PC-9 (cell line): ENCODE measurements around the gene MYO5A. TPM values are rescaled to one million over a fixed set of nuclear protein-coding genes. Genes with fewer than 3 reads are reported as not detected.

Source experiments
- BruUV-seq: library from RNA; stranded (reverse); fragments of 400-500 nt; replicated peaks from 2 replicates; lab custom pipeline; 2021; lab: Mats Ljungman, UMichigan
- CTCF ChIA-PET: fragments of 300-600 bp; sonication (Branson Sonifier 250); formaldehyde crosslinking; loops from one replicate; lab custom pipeline; 2022; ENCODE audit warnings: antibody characterized with exemption; lab: Charles Lee
- POLR2A ChIA-PET: fragments of 300-600 bp; sonication (Branson Sonifier 250); formaldehyde crosslinking; loops from one replicate; lab custom pipeline; 2022; ENCODE audit warnings: antibody characterized with exemption; ENCODE audit not compliant: unreplicated experiment; lab: Charles Lee
- DNase-seq, 2 experiments: peaks; one replicate each; pipeline versions ENCODE4 v3.0.0 to v3.0.0-alpha.2; 2015 to 2022; ENCODE audit warnings: mixed read lengths in 1 of 2
- H2AFZ ChIP-seq: fragments of 200-600 bp; sonication (generic); 2 replicates; pipeline ENCODE4 v1.8.1; 2017; ENCODE audit warnings: antibody characterized with exemption
- H3F3A ChIP-seq: fragments of 200-600 bp; sonication (generic); 2 replicates; pipeline ENCODE4 v1.8.1; 2017; ENCODE audit warnings: antibody characterized with exemption, mild to moderate bottlenecking, low read depth; ENCODE audit not compliant: insufficient read depth
- H3K27ac ChIP-seq: fragments of 200-600 bp; sonication (generic); 2 replicates; pipeline ENCODE4 v1.6.1; 2016; ENCODE audit warnings: mixed run types
- H3K27me3 ChIP-seq: fragments of 200-600 bp; sonication (generic); 2 replicates; pipeline ENCODE4 v1.6.1; 2016; ENCODE audit warnings: low read depth, mixed run types; ENCODE audit not compliant: insufficient read depth
- H3K36me3 ChIP-seq: fragments of 200-600 bp; sonication (generic); 2 replicates; pipeline ENCODE4 v1.6.1; 2016; ENCODE audit warnings: low read depth, mixed run types
- H3K4me1 ChIP-seq: fragments of 200-600 bp; sonication (generic); replicated peaks from 2 replicates; pipeline ENCODE4 v1.6.1; 2016; ENCODE audit warnings: mixed run types; ENCODE audit not compliant: insufficient read depth
- H3K4me2 ChIP-seq: fragments of 200-600 bp; sonication (generic); 2 replicates; pipeline ENCODE4 v1.6.1; 2017; ENCODE audit warnings: mixed run types
- H3K4me3 ChIP-seq: fragments of 200-600 bp; sonication (generic); 2 replicates; pipeline ENCODE4 v1.6.1; 2016; ENCODE audit warnings: mixed run types
- H3K79me2 ChIP-seq: fragments of 200-600 bp; sonication (generic); 2 replicates; pipeline ENCODE4 v1.6.1; 2017; ENCODE audit warnings: low read depth, mixed run types
- H3K9me2 ChIP-seq: fragments of 200-600 bp; sonication (generic); 2 replicates; pipeline ENCODE4 v1.8.1; 2017; ENCODE audit warnings: mild to moderate bottlenecking; ENCODE audit not compliant: insufficient read depth
- H3K9me3 ChIP-seq: fragments of 200-600 bp; sonication (generic); 2 replicates; pipeline ENCODE4 v1.8.1; 2016; ENCODE audit warnings: low read depth; ENCODE audit not compliant: insufficient read depth
- H4K20me1 ChIP-seq: fragments of 200-600 bp; sonication (generic); 2 replicates; pipeline ENCODE4 v1.8.1; 2017; ENCODE audit not compliant: insufficient read depth
- CTCF ChIP-seq: fragments of 200-600 bp; sonication (generic); conservative IDR thresholded peaks from 2 replicates; pipeline ENCODE4 v1.6.1; 2017; ENCODE audit warnings: mixed run types, antibody characterized with exemption, mild to moderate bottlenecking, moderate library complexity
- EZH2 ChIP-seq: fragments of 200-600 bp; sonication (generic); IDR thresholded peaks from 2 replicates; pipeline ENCODE4 v1.8.0; 2017; ENCODE audit warnings: antibody characterized with exemption, low read depth
- intact Hi-C: fragments of 100-400 bp; cut with micrococcal nuclease; formaldehyde crosslinking; loops from one replicate; pipeline ENCODE4 v1.10.0; 2022; ENCODE audit not compliant: unreplicated experiment
- total RNA-seq: library from RNA; stranded (reverse); gene quantifications from 2 replicates; pipeline ENCODE4 v1.2.3, GENCODE V29; 2021

MYO5A gene
- total RNA-seq, 1 experiment from 2014 or later: 10.7 TPM

- Histone ChIP-seq H3F3A (peaks cover 11% of the 10 kb centered on the region; the same call in 1 of the 2 replicates), H3K79me2 (no peaks in the 10 kb centered on the region), H3K4me3 (no peak overlapping the region), H3K27me3 (no peaks in the 10 kb centered on the region), H3K4me1 (peaks cover 26% of the 10 kb centered on the region), H3K36me3 (peaks cover 3% of the 10 kb centered on the region; the same call in 1 of the 2 replicates), H3K9me3 (no peaks in the 10 kb centered on the region), H2AFZ (no peak overlapping the region), H3K27ac (peak overlapping the region; percentile 95), H4K20me1 (no peaks in the 10 kb centered on the region), H3K4me2 (no peak overlapping the region), H3K9me2 (no peaks in the 10 kb centered on the region)
- ChIA-PET POLR2A (no interaction called here), CTCF (no interaction called here)
- BruUV-seq: no TSS peak
- no peak for TF ChIP-seq CTCF
- no peak for TF ChIP-seq EZH2
- no peak for DNase-seq
- intact Hi-C loops: no loop called here
These were observed 265.0 kb downstream of the MYO5A start for GRCh38 chr15:52263563-52264282.

- peak overlapping the region; percentile 95 for H3K27ac ChIP-seq
- no peaks in the 10 kb centered on the region for H3K9me2 ChIP-seq
- DNase-seq: no peak
- H3K4me2 ChIP-seq: peak overlapping the region; percentile 73
- H3K79me2 ChIP-seq: no peaks in the 10 kb centered on the region
- BruUV-seq: TSS peak; percentile 99
- CTCF ChIA-PET: interaction anchor here (0.5 to 2.0 kb wide), 4 partner anchors 26 to 473 kb away, joined by 3 to 7 read pairs (median 4); no protein-coding TSS in a partner anchor
- H3K4me1 ChIP-seq: peaks cover 26% of the 10 kb centered on the region
- 0 out of 2 replicates have a peak overlapping the region, but pooled peaks have one; percentile 17 for H3K4me3 ChIP-seq
- H3K27me3 ChIP-seq: no peaks in the 10 kb centered on the region
- no peak overlapping the region; the same call in 1 of the 2 replicates for H2AFZ ChIP-seq
- TF ChIP-seq CTCF (no peak), EZH2 (no peak)
- no peaks in the 10 kb centered on the region for H4K20me1 ChIP-seq
- peaks cover 3% of the 10 kb centered on the region; the same call in 1 of the 2 replicates for H3K36me3 ChIP-seq
- intact Hi-C loops: loop anchor here (1.0 kb wide), 4 partner anchors 10 to 417 kb away; partner anchors contain the start of gene ATOSA
- H3K9me3 ChIP-seq: no peaks in the 10 kb centered on the region
- POLR2A ChIA-PET: interaction anchor here (0.5 to 1.2 kb wide), 10 partner anchors 12 to 391 kb away, joined by 3 to 25 read pairs (median 4); partner anchors contain the start of gene ARPP19
- peaks cover 14% of the 10 kb centered on the region; the same call in 1 of the 2 replicates for H3F3A ChIP-seq
These were observed 266.3 kb downstream of the MYO5A start for GRCh38 chr15:52262364-52262763.

GRCh38 chr15:52261498-52262242 lies 267.0 kb downstream of the MYO5A start:
- POLR2A ChIA-PET: interaction anchor here (0.5 to 1.2 kb wide), 9 partner anchors 11 to 392 kb away, joined by 3 to 25 read pairs (median 4); partner anchors contain the start of gene ARPP19
- peak overlapping the region; percentile 73 for H3K4me2 ChIP-seq
- no peaks in the 10 kb centered on the region for H3K9me3 ChIP-seq
- BruUV-seq: TSS peak; percentile 65
- no peaks in the 10 kb centered on the region for H3K27me3 ChIP-seq
- peaks cover 21% of the 10 kb centered on the region; the same call in 1 of the 2 replicates for H3F3A ChIP-seq
- CTCF ChIA-PET: interaction anchor here (0.5 to 2.0 kb wide), 9 partner anchors 27 to 1107 kb away, joined by 3 to 7 read pairs (median 3); no protein-coding TSS in a partner anchor
- H4K20me1 ChIP-seq: no peaks in the 10 kb centered on the region
- no peaks in the 10 kb centered on the region for H3K79me2 ChIP-seq
- intact Hi-C loops: loop anchor here (1.0 kb wide), 5 partner anchors 9 to 418 kb away; partner anchors contain the start of genes ARPP19 and ATOSA
- TF ChIP-seq EZH2: no peak
- TF ChIP-seq CTCF: 0 out of 2 replicates have a peak, but pooled peaks have one; percentile 26
- 0 out of 2 replicates have a peak overlapping the region, but pooled peaks have one; percentile 17 for H3K4me3 ChIP-seq
- no peaks in the 10 kb centered on the region for H3K9me2 ChIP-seq
- peak overlapping the region; percentile 95 for H3K27ac ChIP-seq
- H3K36me3 ChIP-seq: peaks cover 3% of the 10 kb centered on the region; the same call in 1 of the 2 replicates
- H2AFZ ChIP-seq: no peak overlapping the region; the same call in 1 of the 2 replicates
- H3K4me1 ChIP-seq: peaks cover 26% of the 10 kb centered on the region
- DNase-seq: peak; percentile 90 to 95
